ENCODE measurements around the gene UGT1A1.
A peak's percentile ranks its signal among the peaks of the same experiment; 100 is the strongest.
"Not testable (repeated sequence)": the region's sequence is repeated elsewhere in the genome, so short reads cannot be mapped to it uniquely, and the experiment has no call there.

UGT1A1 gene
- total RNA-seq, result 0 reads per million in 4 donors

DNA sequence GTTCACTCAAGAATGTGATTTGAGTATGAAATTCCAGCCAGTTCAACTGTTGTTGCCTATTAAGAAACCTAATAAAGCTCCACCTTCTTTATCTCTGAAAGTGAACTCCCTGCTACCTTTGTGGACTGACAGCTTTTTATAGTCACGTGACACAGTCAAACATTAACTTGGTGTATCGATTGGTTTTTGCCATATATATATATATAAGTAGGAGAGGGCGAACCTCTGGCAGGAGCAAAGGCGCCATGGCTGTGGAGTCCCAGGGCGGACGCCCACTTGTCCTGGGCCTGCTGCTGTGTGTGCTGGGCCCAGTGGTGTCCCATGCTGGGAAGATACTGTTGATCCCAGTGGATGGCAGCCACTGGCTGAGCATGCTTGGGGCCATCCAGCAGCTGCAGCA is at the start of gene UGT1A1:
TSS of gene UGT1A1 (plus strand) at position 228 of the 400 bp plus-strand sequence. CDS start at position 246, 18 bp downstream.
- no peak for DNase-seq

DNA sequence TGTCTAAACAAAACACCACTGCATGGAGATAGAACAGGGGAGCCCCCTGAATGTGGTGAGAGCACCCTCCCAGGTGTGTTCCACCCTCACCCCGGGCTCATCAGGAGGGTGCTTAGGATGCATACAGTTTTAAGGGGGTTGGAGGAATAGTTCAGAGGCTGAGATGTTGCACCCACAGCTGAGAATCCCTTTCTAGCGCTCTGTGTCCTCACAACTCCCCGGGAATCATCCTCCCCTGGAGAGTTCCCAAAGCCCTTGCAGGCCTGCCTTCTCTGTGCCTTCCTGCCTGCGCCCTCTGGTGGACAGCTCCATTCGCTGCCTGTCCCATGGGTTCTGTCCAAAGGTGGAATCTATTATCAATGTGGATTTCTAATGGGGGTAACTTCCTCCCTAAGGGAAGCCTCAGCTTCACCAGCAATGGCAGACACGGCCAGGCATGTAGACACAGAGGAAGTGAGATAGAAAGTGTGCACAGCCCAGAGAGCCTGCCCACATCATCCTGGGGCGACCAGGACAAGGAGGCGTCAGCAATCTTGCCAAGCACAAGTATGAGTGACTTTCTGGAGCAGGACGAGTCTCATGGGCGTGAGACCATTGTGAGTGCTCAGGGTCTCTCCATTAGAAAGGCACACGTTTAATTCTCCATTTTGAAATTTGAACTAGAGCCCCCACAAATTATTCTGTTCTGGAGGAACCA is 48.6 kb upstream of the UGT1A1 start:
- DNase-seq, result peak in 4 of 5 donors; percentile 25 to 59 (median 30)

DNA sequence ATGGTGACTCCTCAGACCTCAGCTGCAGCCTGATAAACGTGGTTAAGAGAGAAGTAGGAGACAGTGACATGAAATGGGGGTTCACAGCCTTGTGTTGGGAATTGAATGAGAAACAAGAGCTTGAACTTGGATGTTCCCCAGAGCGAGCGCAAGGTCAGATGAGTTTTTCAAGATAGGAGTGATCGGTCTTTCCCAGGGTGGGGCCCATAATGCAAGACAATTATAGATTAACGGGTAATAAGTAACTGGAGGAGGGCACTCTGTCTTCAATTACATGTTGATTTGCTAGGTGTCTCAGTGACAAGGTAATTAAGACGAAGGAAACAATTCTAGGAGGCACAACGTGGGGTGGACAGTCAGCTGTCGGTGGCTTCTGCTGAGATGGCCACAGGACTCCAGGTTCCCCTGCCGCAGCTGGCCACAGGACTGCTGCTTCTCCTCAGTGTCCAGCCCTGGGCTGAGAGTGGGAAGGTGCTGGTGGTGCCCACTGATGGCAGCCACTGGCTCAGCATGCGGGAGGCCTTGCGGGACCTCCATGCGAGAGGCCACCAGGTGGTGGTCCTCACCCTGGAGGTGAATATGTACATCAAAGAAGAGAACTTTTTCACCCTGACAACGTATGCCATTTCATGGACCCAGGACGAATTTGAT is 47.3 kb upstream of the UGT1A1 start, which contains the start of gene UGT1A5:
TSS of gene UGT1A5 (plus strand) at position 297 of the 651 bp plus-strand sequence. CDS start at position 382, 85 bp downstream.
- no peak for DNase-seq

- no peak for DNase-seq
Observed at GRCh38 chr2:233713262-233713615, 46.8 kb upstream of the UGT1A1 start.

- DNase-seq, result no peak
Observed at GRCh38 chr2:233714121-233714520, 45.9 kb upstream of the UGT1A1 start.

- DNase-seq, result no peak
Observed at GRCh38 chr2:233718552-233718951, 41.5 kb upstream of the UGT1A1 start, which contains the start of gene UGT1A4. UGT1A4 (plus strand) TSS chr2:233718736; CDS start chr2:233718821, 85 bp downstream.

DNA sequence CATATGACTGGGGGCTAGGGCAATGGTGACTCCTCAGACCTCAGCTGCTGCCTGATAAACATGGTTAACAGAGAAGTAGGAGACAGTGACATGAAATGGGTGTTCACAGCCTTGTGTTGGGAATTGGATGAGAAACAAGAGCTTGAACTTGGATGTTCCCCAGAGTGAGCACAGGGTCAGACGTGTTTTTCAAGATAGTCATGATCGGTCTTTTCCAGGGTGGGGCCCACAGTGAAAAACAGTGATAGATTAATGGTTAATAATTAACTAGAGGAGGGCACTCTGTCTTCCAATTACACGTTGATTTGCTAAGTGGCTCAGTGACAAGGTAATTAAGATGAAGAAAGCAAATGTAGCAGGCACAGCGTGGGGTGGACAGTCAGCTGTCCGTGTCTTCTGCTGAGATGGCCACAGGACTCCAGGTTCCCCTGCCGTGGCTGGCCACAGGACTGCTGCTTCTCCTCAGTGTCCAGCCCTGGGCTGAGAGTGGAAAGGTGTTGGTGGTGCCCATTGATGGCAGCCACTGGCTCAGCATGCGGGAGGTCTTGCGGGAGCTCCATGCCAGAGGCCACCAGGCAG is 31.3 kb upstream of the UGT1A1 start, which contains the start of gene UGT1A3:
TSS of gene UGT1A3 (plus strand) at position 320 of the 579 bp plus-strand sequence. CDS start at position 405, 85 bp downstream.
- no peak for DNase-seq

GRCh38 chr2:233736868-233737653 is 23.0 kb upstream of the UGT1A1 start:
- DNase-seq, result not testable (repeated sequence)

- no peak for DNase-seq
Observed at GRCh38 chr2:233740870-233741269, 19.2 kb upstream of the UGT1A1 start.

DNA sequence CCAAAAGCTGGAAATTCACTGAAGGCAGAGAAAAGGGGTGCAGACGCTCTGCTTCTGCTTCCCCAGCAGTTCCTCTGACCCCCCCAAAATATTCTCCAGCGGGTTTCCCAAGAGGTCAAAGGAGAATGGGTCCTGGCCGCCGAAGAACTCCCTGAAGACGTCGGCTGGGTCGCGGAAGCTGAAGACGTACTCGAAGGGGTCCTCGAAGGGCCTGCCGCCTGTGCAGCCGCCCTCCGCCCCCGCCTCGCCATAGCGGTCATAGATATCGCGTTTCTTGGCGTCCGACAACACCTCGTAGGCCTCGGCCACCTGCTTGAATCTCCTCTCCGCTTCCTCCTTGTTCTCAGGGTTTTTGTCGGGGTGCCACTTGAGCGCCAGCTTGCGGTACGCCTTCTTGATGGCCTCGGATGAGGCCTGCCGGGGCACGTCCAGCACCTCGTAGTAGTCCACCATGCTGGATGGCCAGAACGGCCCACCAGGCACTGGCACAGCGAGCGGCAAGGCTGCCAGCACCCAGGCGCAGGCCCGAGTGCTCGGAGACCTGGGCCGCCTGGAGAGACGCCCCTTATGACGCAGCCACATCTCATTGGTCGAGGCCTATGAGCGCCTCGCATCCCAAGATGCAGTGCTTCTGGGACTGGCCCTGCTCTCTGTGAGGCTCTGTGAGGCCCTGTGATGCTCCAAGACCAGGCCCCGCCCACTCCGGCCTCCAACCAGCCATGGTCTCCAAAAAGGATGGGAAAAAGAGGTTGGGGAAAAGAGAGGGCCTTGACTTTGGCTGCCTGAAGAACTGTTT is 16.4 kb upstream of the UGT1A1 start:
- DNase-seq, result no peak

DNA sequence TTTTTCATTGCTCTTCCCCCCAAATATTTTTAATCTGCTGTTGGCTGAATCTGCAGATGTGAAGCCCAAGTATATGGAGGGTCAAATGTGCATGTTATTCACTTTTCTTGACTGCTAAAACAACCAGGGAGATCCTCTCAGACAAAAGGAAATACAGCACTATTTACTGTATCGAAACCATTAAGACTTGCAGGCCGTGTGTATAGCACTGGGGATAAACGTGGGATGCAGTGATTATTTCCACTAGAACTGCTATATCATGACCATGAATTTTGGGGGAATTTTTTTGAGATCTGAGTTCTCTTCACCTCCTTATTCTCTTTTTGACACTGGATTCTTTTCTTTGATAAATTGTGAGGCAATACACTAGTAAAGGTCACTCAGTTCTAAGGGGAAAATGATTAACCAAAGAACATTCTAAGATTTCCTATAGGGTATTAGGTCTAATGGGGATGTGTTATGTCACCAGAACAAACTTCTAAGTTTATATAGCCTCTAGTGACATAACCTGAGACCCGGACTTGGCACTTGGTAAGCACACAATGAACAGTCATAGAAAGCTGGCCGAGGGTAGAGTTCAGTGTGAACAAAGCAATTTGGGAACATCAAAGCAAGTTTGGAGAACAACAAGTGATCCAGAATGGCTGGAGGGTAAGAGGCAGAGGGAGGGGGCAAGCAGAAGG is 14.9 kb upstream of the UGT1A1 start:
- DNase-seq, result no peak

DNA sequence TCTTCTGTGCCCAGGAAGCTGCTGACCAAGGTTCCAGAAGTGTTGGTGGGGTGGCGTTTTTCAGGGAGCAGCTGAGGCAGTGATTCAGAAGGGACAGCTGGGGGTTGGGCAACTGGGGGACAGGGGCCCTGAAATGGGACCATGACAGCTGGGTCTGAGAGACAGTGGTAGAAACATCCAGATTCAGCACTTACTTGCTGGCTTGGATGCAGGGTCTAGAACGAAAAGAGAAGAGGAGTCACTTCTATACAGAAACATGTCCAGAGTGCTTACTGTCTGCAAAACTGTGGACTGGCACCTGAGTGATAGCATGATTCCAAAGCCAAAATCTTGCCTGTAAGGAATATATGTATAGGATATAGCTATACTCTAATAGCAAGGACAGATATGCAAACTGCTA is 14.2 kb upstream of the UGT1A1 start:
- DNase-seq, result not testable (repeated sequence)

DNA sequence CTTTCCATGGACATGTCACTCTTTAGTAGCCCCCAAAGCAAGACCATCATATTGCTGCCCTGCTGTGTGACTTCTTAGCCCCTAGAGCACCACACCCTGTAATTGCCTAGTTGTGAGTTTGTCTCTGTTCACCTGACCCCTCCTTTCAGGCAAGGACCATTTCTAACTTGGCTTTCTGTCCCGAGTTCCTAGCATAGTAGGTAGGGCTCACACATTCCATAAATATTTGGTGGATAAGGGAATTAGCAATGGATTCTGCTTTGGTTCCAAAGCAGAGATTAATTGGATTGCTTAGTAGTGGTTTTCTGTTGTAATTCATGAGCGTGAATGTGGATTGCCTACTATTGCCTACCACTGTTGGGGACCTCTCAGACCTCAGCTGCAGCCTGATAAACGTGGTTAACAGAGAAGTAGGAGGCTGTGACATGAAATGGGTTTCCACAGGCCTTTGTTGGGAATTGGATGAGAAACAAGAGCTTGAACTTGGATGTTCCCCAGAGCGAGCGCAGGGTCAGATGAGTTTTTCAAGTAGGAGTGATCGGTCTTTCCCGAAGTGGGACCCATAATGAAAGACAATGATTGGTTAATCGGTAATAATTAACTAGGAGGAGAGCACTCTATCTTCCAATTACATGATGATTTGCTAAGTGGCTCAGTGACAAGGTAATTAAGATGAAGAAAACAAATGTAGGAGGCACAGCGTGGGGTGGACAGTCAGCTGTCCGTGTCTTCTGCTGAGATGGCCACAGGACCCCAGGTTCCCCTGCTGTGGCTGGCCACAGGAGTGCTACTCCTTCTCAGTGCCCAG is 13.4 kb upstream of the UGT1A1 start:
- no peak for DNase-seq

DNA sequence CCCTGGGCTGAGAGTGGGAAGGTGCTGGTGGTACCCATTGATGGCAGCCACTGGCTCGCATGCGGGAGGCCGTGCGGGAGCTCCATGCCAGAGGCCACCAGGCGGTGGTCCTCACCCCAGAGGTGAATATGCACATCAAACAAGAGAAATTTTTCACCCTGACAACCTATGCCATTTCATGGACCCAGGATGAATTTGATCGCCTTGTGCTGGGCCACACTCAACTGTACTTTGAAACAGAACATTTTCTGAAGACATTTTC is 12.9 kb upstream of the UGT1A1 start:
- DNase-seq, result no peak

GRCh38 chr2:233750689-233751088 is 9.4 kb upstream of the UGT1A1 start:
- not testable (repeated sequence) for DNase-seq

- DNase-seq, result not testable (repeated sequence)
Observed at GRCh38 chr2:233751212-233752009, 8.7 kb upstream of the UGT1A1 start.

DNA sequence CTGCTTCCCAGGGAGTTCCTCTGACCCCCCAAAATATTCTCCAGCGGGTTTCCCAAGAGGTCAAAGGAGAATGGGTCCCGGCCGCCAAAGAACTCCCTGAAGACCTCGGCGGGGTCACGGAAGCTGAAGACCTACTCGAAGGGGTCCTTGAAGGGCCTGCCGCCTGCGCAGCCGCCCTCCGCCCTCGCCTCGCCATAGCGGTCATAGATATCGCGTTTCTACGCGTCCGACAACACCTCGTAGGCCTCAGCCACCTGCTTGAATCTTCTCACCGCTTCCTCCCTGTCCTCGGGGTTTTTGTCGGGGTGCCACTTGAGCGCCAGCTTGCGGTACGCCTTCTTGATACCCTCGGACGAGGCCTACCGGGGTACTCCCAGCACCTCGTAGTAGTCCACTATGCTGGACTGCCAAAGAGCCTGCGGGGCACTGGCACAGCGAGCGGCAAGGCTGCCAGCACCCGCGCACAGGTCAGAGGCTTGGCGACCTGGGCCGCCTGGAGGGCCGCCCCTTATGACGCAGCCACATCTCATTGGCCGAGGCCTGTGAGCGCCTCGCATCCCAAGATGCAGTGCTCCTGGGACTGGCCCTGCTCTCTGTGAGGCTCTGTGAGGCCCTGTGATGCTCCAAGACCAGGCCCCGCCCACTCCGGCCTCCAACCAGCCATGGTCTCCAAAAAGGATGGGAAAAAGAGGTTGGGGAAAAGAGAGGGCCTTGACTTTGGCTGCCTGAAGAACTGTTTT is 5.0 kb upstream of the UGT1A1 start:
- no peak for DNase-seq

GRCh38 chr2:233756429-233757081 is 3.5 kb upstream of the UGT1A1 start:
- DNase-seq, result no peak

DNA sequence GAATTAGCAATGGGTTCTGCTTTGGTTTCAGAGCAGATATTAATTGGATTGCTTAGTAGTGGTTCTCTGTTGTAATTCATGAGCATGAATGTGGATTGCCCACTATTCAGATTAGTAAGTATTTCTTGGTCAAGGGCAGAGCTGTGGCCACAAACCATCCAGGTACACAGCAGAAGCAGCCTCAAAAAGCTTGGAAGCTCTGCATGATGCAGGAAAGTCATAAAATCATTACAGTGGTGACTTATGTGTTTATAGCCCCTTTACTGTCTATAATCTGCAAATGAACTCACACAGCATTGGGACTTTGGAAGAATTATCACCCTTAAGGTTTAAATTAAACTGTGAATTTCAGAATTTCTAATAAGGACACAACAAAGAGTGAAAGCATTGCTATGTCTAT is 1.9 kb upstream of the UGT1A1 start:
- no peak for DNase-seq
